ENCODE results near the gene SNX22.
A peak's percentile ranks its signal among the peaks of the same experiment; 100 is the strongest.

Gene SNX22

DNA sequence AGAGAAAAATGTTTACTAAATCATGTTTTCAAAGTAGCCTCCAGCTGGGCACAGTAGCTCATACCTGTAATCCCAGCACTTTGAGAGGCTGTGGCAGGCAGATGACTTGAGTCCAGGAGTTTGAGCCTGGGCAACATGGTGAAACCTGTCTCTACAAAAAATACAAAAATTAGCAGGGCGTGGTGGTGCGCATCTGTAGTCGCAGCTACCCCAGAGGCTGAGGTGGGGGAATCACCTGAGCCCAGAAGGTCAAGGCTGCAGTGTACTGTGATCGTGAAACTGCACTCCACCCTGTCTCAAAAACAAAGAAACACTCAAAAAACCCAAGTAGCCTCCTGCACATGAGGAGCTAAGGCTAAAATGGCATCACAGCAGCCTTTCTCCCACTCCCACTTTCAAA, 12.9 kb downstream of the SNX22 start:
- TF ChIP-seq EZH2 (IDR thresholded peaks at IDR 0.05; ENCODE audit: borderline replicate concordance, low read length): no peak
- TF ChIP-seq, protein P1, sequence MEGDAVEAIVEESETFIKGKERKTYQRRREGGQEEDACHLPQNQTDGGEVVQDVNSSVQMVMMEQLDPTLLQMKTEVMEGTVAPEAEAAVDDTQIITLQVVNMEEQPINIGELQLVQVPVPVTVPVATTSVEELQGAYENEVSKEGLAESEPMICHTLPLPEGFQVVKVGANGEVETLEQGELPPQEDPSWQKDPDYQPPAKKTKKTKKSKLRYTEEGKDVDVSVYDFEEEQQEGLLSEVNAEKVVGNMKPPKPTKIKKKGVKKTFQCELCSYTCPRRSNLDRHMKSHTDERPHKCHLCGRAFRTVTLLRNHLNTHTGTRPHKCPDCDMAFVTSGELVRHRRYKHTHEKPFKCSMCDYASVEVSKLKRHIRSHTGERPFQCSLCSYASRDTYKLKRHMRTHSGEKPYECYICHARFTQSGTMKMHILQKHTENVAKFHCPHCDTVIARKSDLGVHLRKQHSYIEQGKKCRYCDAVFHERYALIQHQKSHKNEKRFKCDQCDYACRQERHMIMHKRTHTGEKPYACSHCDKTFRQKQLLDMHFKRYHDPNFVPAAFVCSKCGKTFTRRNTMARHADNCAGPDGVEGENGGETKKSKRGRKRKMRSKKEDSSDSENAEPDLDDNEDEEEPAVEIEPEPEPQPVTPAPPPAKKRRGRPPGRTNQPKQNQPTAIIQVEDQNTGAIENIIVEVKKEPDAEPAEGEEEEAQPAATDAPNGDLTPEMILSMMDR (IDR thresholded peaks at IDR 0.05; ENCODE audit: low read length): no peak
- no peaks in the 10 kb centered on the region for H3F3A ChIP-seq (ENCODE audit: insufficient read depth, low read length)
- no peaks in the 10 kb centered on the region for H3K27me3 ChIP-seq (ENCODE audit: insufficient read depth, low read length)
- peaks cover 16% of the 10 kb centered on the region for H3K36me3 ChIP-seq (ENCODE audit: insufficient read depth, low read length)
- H3K9me3 ChIP-seq (ENCODE audit: low read length): no peaks in the 10 kb centered on the region
- peaks cover 9% of the 10 kb centered on the region for H3K79me2 ChIP-seq (ENCODE audit: insufficient read depth, low read length)
- peak overlapping the region; percentile 66; the same call in 1 of the 2 replicates for H3K9ac ChIP-seq (ENCODE audit: low read length)
- peaks cover 44% of the 10 kb centered on the region for H3K4me1 ChIP-seq (ENCODE audit: insufficient read depth, low read length, severe bottlenecking)
- peak overlapping the region; percentile 78 for H3K27ac ChIP-seq (ENCODE audit: low read depth, low read length, poor library complexity, severe bottlenecking)
- H3K9me2 ChIP-seq (ENCODE audit: low read depth, low read length): no peaks in the 10 kb centered on the region
- peak overlapping the region; percentile 61 for H3K4me3 ChIP-seq (ENCODE audit: low read depth, low read length, poor library complexity, severe bottlenecking)
- no peaks in the 10 kb centered on the region for H4K20me1 ChIP-seq (ENCODE audit: insufficient read depth, low read length)
- no peak overlapping the region for H2AFZ ChIP-seq (ENCODE audit: low read length)
- peak overlapping the region; percentile 69; the same call in 1 of the 2 replicates for H3K4me2 ChIP-seq (ENCODE audit: low read length)

DNA sequence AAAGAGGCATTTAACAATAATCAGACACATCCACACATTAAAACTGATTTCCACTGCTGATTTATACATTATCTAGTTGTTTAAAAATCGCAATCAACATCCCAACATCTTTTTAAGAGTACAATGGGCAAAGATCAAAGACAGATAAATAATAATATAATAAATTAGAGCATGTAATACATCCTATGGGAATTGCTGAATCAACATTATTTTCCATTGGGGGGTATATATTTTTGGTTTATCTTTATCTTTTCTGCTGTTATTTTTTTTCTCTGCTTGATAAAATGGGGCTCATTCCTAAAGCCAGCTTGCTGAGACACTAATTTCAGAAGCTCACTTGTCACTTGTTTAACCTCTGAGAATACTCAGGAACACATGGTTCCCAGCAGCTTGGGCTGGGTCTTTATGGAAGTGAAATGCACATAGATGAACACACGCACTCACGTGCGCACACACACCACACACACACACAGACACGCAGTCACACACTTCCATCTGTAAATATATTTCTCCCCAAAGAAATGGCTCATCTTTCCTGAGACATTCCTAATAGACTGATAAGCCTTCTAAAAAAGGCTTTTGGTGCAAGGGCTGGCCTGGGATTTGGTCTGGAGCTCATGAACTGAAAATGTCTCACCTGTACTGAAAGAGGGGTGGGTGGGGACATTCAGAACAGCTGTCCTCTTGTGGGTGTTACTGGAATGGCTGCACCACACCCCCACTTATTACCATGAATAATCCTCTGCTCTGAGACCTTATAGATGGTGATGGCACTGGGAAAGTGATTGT, 14.8 kb downstream of the SNX22 start:
- Histone ChIP-seq H3F3A (ENCODE audit: insufficient read depth, low read length) (no peaks in the 10 kb centered on the region), H3K4me3 (ENCODE audit: low read depth, low read length, poor library complexity, severe bottlenecking) (no peak overlapping the region), H2AFZ (ENCODE audit: low read length) (no peak overlapping the region), H3K27ac (ENCODE audit: low read depth, low read length, poor library complexity, severe bottlenecking) (no peak overlapping the region), H3K9me2 (ENCODE audit: low read depth, low read length) (no peaks in the 10 kb centered on the region), H3K79me2 (ENCODE audit: insufficient read depth, low read length) (peaks cover 9% of the 10 kb centered on the region), H3K9ac (ENCODE audit: low read length) (no peak overlapping the region), H3K4me2 (ENCODE audit: low read length) (no peak overlapping the region), H4K20me1 (ENCODE audit: insufficient read depth, low read length) (no peaks in the 10 kb centered on the region), H3K36me3 (ENCODE audit: insufficient read depth, low read length) (peaks cover 22% of the 10 kb centered on the region; the same call in 1 of the 2 replicates), H3K4me1 (ENCODE audit: insufficient read depth, low read length, severe bottlenecking) (peaks cover 26% of the 10 kb centered on the region), H3K27me3 (ENCODE audit: insufficient read depth, low read length) (no peaks in the 10 kb centered on the region), H3K9me3 (ENCODE audit: low read length) (no peaks in the 10 kb centered on the region)
- no peak for TF ChIP-seq EZH2 (IDR thresholded peaks at IDR 0.05; ENCODE audit: borderline replicate concordance, low read length)
- TF ChIP-seq, protein P1 (IDR thresholded peaks at IDR 0.05; ENCODE audit: low read length): no peak

DNA sequence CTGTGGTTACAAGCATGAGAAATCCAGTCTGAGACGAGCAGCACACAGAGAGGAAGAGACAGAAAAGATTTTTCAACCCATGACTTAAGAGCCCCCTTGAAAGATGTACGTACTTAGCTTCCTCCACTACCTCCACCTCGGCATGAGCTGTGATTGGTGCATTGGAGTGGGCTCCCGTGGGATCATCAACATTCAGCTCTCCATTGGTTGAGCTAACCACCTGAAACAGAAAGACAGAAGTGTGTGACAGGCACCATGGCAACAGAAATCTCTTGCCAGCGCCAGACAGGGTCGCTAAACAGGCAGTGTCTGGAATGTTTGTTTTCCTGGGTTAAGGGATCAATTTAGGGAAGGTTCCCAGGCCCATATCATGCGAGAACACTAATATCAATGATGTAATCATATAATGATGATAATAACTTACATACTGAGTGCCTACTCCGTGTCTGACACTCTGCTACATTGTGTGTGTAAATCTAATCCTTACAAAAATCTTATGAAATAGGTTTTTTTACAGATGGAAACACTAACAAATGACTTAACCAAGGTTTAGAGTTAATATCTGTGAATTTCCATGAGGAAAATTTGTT, 28.8 kb downstream of the SNX22 start:
- Histone ChIP-seq H3K27me3 (ENCODE audit: insufficient read depth, low read length) (no peaks in the 10 kb centered on the region), H3K9me2 (ENCODE audit: low read depth, low read length) (no peaks in the 10 kb centered on the region), H2AFZ (ENCODE audit: low read length) (no peak overlapping the region)

More for the DNA sequence above, 28.8 kb downstream of the SNX22 start:
- Histone ChIP-seq H3F3A (ENCODE audit: insufficient read depth, low read length) (no peaks in the 10 kb centered on the region), H3K4me2 (ENCODE audit: low read length) (peak overlapping the region; percentile 32; the same call in 1 of the 2 replicates), H3K36me3 (ENCODE audit: insufficient read depth, low read length) (peaks cover 20% of the 10 kb centered on the region; the same call in 1 of the 2 replicates), H3K27ac (ENCODE audit: low read depth, low read length, poor library complexity, severe bottlenecking) (peak overlapping the region; percentile 30), H3K9ac (ENCODE audit: low read length) (peak overlapping the region; percentile 9; the same call in 1 of the 2 replicates), H4K20me1 (ENCODE audit: insufficient read depth, low read length) (no peaks in the 10 kb centered on the region), H3K9me3 (ENCODE audit: low read length) (no peaks in the 10 kb centered on the region), H3K4me3 (ENCODE audit: low read depth, low read length, poor library complexity, severe bottlenecking) (no peak overlapping the region), H3K79me2 (ENCODE audit: insufficient read depth, low read length) (no peaks in the 10 kb centered on the region), H3K4me1 (ENCODE audit: insufficient read depth, low read length, severe bottlenecking) (peaks cover 14% of the 10 kb centered on the region)
- TF ChIP-seq, protein P1 (IDR thresholded peaks at IDR 0.05; ENCODE audit: low read length): no peak
- TF ChIP-seq EZH2 (IDR thresholded peaks at IDR 0.05; ENCODE audit: borderline replicate concordance, low read length): no peak
